NCI-H226 (cell line): ENCODE data around the gene CCDC89.
A peak's percentile ranks its signal among the peaks of the same experiment; 100 is the strongest.

ENCODE experiments used
- DNase-seq: peaks from one replicate; pipeline ENCODE4 v3.0.0-alpha.2; 2015

Gene CCDC89

GRCh38 chr11:85685820-85686459, at the start of gene CCDC89:
TSS of gene CCDC89 (minus strand) at chr11:85686195. CDS start at chr11:85686130, 65 bp downstream.
- peak; percentile 98 for DNase-seq

GRCh38 chr11:85732965-85733364, 47.0 kb upstream of the CCDC89 start:
- no peak for DNase-seq

- DNase-seq: no peak
Observed at GRCh38 chr11:85726381-85726780, 40.4 kb upstream of the CCDC89 start.

GRCh38 chr11:85725510-85726258, 39.7 kb upstream of the CCDC89 start:
- peak; percentile 92 for DNase-seq

GRCh38 chr11:85724748-85725465, 38.9 kb upstream of the CCDC89 start:
- DNase-seq: no peak

- DNase-seq: no peak
Observed at GRCh38 chr11:85723088-85723487, 37.1 kb upstream of the CCDC89 start.

GRCh38 chr11:85721191-85721590, 35.2 kb upstream of the CCDC89 start:
- DNase-seq: no peak

- peak; percentile 99 for DNase-seq
Observed at GRCh38 chr11:85718991-85719807, 33.2 kb upstream of the CCDC89 start.

- no peak for DNase-seq
Observed at GRCh38 chr11:85718126-85718943, 32.3 kb upstream of the CCDC89 start.

GRCh38 chr11:85717429-85717828, 31.4 kb upstream of the CCDC89 start:
- no peak for DNase-seq

GRCh38 chr11:85712953-85713352, 27.0 kb upstream of the CCDC89 start:
- no peak for DNase-seq

GRCh38 chr11:85710917-85711316, 24.9 kb upstream of the CCDC89 start:
- no peak for DNase-seq

GRCh38 chr11:85709941-85710702, 24.1 kb upstream of the CCDC89 start:
- DNase-seq: no peak

- no peak for DNase-seq
Observed at GRCh38 chr11:85705800-85706199, 19.8 kb upstream of the CCDC89 start.

GRCh38 chr11:85704967-85705366, 19.0 kb upstream of the CCDC89 start:
- DNase-seq: no peak

GRCh38 chr11:85699957-85700741, 14.2 kb upstream of the CCDC89 start:
- no peak for DNase-seq

GRCh38 chr11:85698195-85698594, 12.2 kb upstream of the CCDC89 start:
- DNase-seq: no peak

GRCh38 chr11:85697747-85698146, 11.8 kb upstream of the CCDC89 start:
- no peak for DNase-seq

GRCh38 chr11:85695546-85695945, 9.6 kb upstream of the CCDC89 start:
- no peak for DNase-seq

GRCh38 chr11:85694385-85694980, 8.5 kb upstream of the CCDC89 start:
- peak; percentile 16 for DNase-seq
